ENCODE results near the gene PFKFB3.

DNA sequence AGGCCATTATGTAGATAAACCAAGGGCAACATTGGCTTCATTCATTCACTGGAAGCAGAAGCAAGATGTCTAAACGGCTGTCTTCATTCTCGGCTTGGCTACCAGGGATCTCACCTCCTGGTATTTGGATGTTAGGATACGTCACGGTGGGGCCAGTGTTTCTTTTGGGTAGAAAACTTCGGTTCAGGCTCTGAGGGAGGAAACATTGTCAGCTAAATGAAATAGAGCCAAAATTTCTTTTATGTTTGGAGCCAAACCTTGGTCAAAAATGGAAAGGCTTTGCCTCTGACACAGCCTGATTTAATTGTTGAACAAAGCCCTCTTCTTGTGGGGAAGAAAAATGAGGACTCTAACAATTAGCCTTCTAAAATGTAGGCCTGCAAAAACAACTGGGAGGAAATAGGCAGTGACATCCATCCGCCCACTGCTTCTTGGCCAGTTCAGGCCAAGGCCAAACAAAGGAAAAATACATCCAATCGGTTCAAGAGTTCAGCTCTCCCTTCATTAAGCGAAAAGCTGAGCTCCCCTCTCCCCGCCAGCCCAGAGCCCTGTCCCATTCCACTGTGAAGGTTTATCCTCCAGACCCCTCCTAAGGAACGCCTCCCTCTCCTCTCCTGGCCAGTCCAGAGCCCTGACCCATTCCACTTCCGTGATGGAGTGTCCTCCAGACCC lies 44.4 kb downstream of the PFKFB3 start:
- TF ChIP-seq POLR2A (IDR thresholded peaks at IDR 0.05) (no peak), EP300 (IDR thresholded peaks at IDR 0.05) (no peak), POLR2AphosphoS5 (IDR thresholded peaks at IDR 0.05) (no peak)
- TF ChIP-seq, protein P1, sequence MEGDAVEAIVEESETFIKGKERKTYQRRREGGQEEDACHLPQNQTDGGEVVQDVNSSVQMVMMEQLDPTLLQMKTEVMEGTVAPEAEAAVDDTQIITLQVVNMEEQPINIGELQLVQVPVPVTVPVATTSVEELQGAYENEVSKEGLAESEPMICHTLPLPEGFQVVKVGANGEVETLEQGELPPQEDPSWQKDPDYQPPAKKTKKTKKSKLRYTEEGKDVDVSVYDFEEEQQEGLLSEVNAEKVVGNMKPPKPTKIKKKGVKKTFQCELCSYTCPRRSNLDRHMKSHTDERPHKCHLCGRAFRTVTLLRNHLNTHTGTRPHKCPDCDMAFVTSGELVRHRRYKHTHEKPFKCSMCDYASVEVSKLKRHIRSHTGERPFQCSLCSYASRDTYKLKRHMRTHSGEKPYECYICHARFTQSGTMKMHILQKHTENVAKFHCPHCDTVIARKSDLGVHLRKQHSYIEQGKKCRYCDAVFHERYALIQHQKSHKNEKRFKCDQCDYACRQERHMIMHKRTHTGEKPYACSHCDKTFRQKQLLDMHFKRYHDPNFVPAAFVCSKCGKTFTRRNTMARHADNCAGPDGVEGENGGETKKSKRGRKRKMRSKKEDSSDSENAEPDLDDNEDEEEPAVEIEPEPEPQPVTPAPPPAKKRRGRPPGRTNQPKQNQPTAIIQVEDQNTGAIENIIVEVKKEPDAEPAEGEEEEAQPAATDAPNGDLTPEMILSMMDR (IDR thresholded peaks at IDR 0.05), result no peak

All from gastroesophageal sphincter (tissue), 3 donors.